Measurements from ENCODE around the gene SLC1A3. TPM values are rescaled to one million over a fixed set of nuclear protein-coding genes. Genes with fewer than 3 reads are reported as not detected.

The SLC1A3 gene
- total RNA-seq, 2 experiments from 2014 or later = 0.34 to 0.74 TPM

GRCh38 chr5:36658038-36658756, 51.8 kb downstream of the SLC1A3 start:
- H3K4me1 Mint-ChIP-seq (ENCODE audit: low read depth) = no peaks in the 10 kb centered on the region
- peaks cover 17% of the 10 kb centered on the region for H3K27me3 Mint-ChIP-seq
- no peak overlapping the region for H3K4me3 Mint-ChIP-seq
- ChIA-PET POLR2A (no interaction called here), CTCF (interaction anchor here (1.1 kb wide), 1 partner anchor 21 kb away, joined by 3 read pairs; no protein-coding TSS in a partner anchor)
- DNase-seq (no peak), ATAC-seq (no peak)
- TF ChIP-seq, protein P1, sequence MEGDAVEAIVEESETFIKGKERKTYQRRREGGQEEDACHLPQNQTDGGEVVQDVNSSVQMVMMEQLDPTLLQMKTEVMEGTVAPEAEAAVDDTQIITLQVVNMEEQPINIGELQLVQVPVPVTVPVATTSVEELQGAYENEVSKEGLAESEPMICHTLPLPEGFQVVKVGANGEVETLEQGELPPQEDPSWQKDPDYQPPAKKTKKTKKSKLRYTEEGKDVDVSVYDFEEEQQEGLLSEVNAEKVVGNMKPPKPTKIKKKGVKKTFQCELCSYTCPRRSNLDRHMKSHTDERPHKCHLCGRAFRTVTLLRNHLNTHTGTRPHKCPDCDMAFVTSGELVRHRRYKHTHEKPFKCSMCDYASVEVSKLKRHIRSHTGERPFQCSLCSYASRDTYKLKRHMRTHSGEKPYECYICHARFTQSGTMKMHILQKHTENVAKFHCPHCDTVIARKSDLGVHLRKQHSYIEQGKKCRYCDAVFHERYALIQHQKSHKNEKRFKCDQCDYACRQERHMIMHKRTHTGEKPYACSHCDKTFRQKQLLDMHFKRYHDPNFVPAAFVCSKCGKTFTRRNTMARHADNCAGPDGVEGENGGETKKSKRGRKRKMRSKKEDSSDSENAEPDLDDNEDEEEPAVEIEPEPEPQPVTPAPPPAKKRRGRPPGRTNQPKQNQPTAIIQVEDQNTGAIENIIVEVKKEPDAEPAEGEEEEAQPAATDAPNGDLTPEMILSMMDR (IDR thresholded peaks at IDR 0.05) = no peak
- no peak overlapping the region for H3K27ac Mint-ChIP-seq
- H3K9me3 Mint-ChIP-seq = no peaks in the 10 kb centered on the region
- H3K36me3 Mint-ChIP-seq (ENCODE audit: low read depth) = no peaks in the 10 kb centered on the region
- intact Hi-C loops (cut with micrococcal nuclease) = no loop called here

DNA sequence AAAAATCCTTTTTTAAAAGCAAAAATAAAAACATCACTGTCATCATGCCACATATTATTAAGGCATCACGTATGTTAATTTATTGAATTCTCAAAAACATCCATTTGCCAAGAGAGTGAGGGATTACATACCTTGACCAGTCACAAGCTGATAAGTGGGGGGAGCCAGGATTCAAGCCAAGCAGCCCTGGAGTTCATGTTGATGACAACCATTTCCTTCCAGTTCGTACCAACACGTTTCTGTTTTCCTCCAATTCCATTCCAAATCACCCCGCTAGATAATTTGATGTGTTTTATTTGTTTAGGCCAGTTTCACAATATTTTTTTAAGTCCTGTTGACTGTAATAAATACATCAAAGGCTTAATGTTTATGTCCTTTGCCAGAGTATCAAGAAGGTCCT, 53.0 kb downstream of the SLC1A3 start:
- no peaks in the 10 kb centered on the region for H3K9me3 Mint-ChIP-seq
- H3K27ac Mint-ChIP-seq = no peak overlapping the region
- TF ChIP-seq, protein P1 (IDR thresholded peaks at IDR 0.05) = no peak
- DNase-seq = no peak
- ChIA-PET POLR2A (no interaction called here), CTCF (interaction anchor here (1.1 kb wide), 1 partner anchor 22 kb away, joined by 3 read pairs; no protein-coding TSS in a partner anchor)
- intact Hi-C loops (cut with micrococcal nuclease) = no loop called here
- peaks cover 14% of the 10 kb centered on the region for H3K27me3 Mint-ChIP-seq
- H3K4me1 Mint-ChIP-seq (ENCODE audit: low read depth) = no peaks in the 10 kb centered on the region
- H3K4me3 Mint-ChIP-seq = no peak overlapping the region
- no peaks in the 10 kb centered on the region for H3K36me3 Mint-ChIP-seq (ENCODE audit: low read depth)
- no peak for ATAC-seq

- CTCF ChIA-PET = no interaction called here
- Mint-ChIP-seq H3K4me1 (ENCODE audit: low read depth) (no peaks in the 10 kb centered on the region), H3K27ac (no peak overlapping the region), H3K36me3 (ENCODE audit: low read depth) (no peaks in the 10 kb centered on the region), H3K9me3 (no peaks in the 10 kb centered on the region), H3K4me3 (no peak overlapping the region), H3K27me3 (peaks cover 7% of the 10 kb centered on the region)
- TF ChIP-seq, protein P1 (IDR thresholded peaks at IDR 0.05) = no peak
- DNase-seq (no peak), ATAC-seq (no peak)
- POLR2A ChIA-PET = no interaction called here
- intact Hi-C loops (cut with micrococcal nuclease) = no loop called here
These were observed 54.1 kb downstream of the SLC1A3 start for GRCh38 chr5:36660397-36661049.

DNA sequence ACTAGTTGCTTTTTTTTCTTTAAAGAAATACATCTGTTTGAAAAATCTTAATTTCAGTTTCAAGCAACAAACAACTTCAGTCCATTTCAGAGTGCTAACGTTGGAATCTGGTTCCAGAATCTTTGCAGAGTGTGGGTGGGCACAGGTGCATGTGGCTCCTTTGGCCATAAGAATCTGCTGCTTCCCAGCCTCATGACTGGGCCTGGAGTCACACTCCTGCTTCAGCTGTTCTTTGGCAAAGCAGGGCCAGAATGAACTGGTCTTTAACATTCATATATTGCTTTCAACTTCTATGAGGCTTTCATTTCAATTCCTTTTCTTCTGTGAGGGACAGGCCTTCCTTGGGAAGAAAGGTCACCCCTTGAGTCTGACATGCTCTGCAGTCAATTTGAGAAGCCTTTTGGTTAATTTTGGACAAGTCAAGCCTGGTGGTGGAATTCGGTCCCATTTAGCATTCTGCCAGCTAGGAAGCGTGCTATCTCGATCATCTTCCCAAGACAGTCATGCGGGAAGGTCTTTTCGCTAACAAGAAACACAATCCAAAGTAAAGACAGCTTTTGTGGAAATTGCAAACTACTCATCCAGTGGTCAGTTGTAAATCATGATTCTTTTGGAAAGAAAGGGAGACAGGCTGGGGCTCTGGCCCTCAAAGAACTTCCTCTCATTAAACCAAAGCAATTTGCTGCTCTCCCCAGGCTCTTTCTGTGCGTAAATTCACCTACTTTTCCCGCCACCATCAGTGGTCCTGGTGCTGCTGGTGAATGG, 55.2 kb downstream of the SLC1A3 start:
- peaks cover 9% of the 10 kb centered on the region for H3K27me3 Mint-ChIP-seq
- ATAC-seq = no peak
- no peaks in the 10 kb centered on the region for H3K4me1 Mint-ChIP-seq (ENCODE audit: low read depth)
- intact Hi-C loops (cut with micrococcal nuclease) = no loop called here
- no peak overlapping the region for H3K4me3 Mint-ChIP-seq
- TF ChIP-seq, protein P1 (IDR thresholded peaks at IDR 0.05) = no peak
- DNase-seq = no peak
- no peaks in the 10 kb centered on the region for H3K36me3 Mint-ChIP-seq (ENCODE audit: low read depth)
- no peaks in the 10 kb centered on the region for H3K9me3 Mint-ChIP-seq
- ChIA-PET CTCF (no interaction called here), POLR2A (no interaction called here)
- no peak overlapping the region for H3K27ac Mint-ChIP-seq

Data from activated CD8-positive, alpha-beta T cell treated with anti-CD3 and anti-CD28 coated beads for 36 hours (primary cell).